DMS 273 (cell line): ENCODE results near the gene FAM180A.
"Not testable (repeated sequence)": the region's sequence is repeated elsewhere in the genome, so short reads cannot be mapped to it uniquely, and the experiment has no call there.

Experiments used
- DNase-seq: peaks from one replicate; lab custom pipeline; 2025; ENCODE audit not compliant: unreplicated experiment; lab: John Stamatoyannopoulos, UW

The FAM180A gene

GRCh38 chr7:135742371-135742770 lies 6.2 kb downstream of the FAM180A start:
- DNase-seq: no peak

GRCh38 chr7:135741905-135742304 lies 6.7 kb downstream of the FAM180A start:
- DNase-seq: no peak

GRCh38 chr7:135740889-135741288 lies 7.7 kb downstream of the FAM180A start:
- no peak for DNase-seq

- DNase-seq: not testable (repeated sequence)
These were observed 11.3 kb downstream of the FAM180A start for GRCh38 chr7:135737306-135737647.

- no peak for DNase-seq
These were observed 11.9 kb downstream of the FAM180A start for GRCh38 chr7:135736586-135737305.

- DNase-seq: no peak
These were observed 14.3 kb downstream of the FAM180A start for GRCh38 chr7:135734343-135734689.

- no peak for DNase-seq
These were observed 14.8 kb downstream of the FAM180A start for GRCh38 chr7:135733603-135734342.

- DNase-seq: no peak
These were observed 17.5 kb downstream of the FAM180A start for GRCh38 chr7:135731131-135731530.

- no peak for DNase-seq
These were observed 19.4 kb downstream of the FAM180A start for GRCh38 chr7:135729230-135729629.

GRCh38 chr7:135728136-135728669 lies 20.4 kb downstream of the FAM180A start, which contains the start of gene SLC13A4:
Gene SLC13A4, minus strand, starts transcription at chr7:135728186. Its CDS starts 690 bp downstream, at chr7:135727496.
- no peak for DNase-seq

- DNase-seq: no peak
These were observed 21.5 kb downstream of the FAM180A start for GRCh38 chr7:135726911-135727673.

GRCh38 chr7:135726276-135726788 lies 22.3 kb downstream of the FAM180A start:
- no peak for DNase-seq

GRCh38 chr7:135723411-135723810 lies 25.2 kb downstream of the FAM180A start:
- no peak for DNase-seq

GRCh38 chr7:135721198-135721820 lies 27.3 kb downstream of the FAM180A start:
- DNase-seq: no peak

- DNase-seq: no peak
These were observed 28.9 kb downstream of the FAM180A start for GRCh38 chr7:135719688-135720087.

GRCh38 chr7:135718794-135719437 lies 29.7 kb downstream of the FAM180A start:
- DNase-seq: peak; percentile 27

- DNase-seq: no peak
These were observed 30.4 kb downstream of the FAM180A start for GRCh38 chr7:135718219-135718618.

GRCh38 chr7:135717693-135718092 lies 30.9 kb downstream of the FAM180A start:
- DNase-seq: peak; percentile 88

GRCh38 chr7:135716677-135717238 lies 31.9 kb downstream of the FAM180A start:
- peak; percentile 97 for DNase-seq

GRCh38 chr7:135715673-135716072 lies 32.9 kb downstream of the FAM180A start:
- DNase-seq: no peak
